ENCODE results near the gene OSBPL6.

GRCh38 chr2:178403671-178404306, 209.5 kb downstream of the OSBPL6 start:
- no peak for TF ChIP-seq CTCF (IDR thresholded peaks at IDR 0.05; ENCODE audit: borderline replicate concordance, extremely low read depth, low read length, poor library complexity, severe bottlenecking)
- no peak for TF ChIP-seq EZH2 (IDR thresholded peaks at IDR 0.05; ENCODE audit: borderline replicate concordance, low read depth, low read length, severe bottlenecking)
